ENCODE results near the gene CCDC71. TPM values are rescaled to one million over a fixed set of nuclear protein-coding genes. Genes with fewer than 3 reads are reported as not detected.

Gene CCDC71
- total RNA-seq, 4 donors from 2014 or later, result 29.0 to 48.2 (median 35.3) TPM

- DNase-seq (ENCODE audit: low spot score in 2 of 2), result no peak
- Histone ChIP-seq H3K4me1 (no peaks in the 10 kb centered on the region), H3K27me3 (no peaks in the 10 kb centered on the region), H3K4me3 (no peak overlapping the region), H3K36me3 (no peaks in the 10 kb centered on the region), H3K27ac (no peak overlapping the region), H3K9me3 (no peaks in the 10 kb centered on the region)
- TF ChIP-seq POLR2A (IDR thresholded peaks at IDR 0.05) (no peak), EP300 (IDR thresholded peaks at IDR 0.05) (no peak), POLR2AphosphoS5 (IDR thresholded peaks at IDR 0.05) (no peak)
- TF ChIP-seq, protein P1, sequence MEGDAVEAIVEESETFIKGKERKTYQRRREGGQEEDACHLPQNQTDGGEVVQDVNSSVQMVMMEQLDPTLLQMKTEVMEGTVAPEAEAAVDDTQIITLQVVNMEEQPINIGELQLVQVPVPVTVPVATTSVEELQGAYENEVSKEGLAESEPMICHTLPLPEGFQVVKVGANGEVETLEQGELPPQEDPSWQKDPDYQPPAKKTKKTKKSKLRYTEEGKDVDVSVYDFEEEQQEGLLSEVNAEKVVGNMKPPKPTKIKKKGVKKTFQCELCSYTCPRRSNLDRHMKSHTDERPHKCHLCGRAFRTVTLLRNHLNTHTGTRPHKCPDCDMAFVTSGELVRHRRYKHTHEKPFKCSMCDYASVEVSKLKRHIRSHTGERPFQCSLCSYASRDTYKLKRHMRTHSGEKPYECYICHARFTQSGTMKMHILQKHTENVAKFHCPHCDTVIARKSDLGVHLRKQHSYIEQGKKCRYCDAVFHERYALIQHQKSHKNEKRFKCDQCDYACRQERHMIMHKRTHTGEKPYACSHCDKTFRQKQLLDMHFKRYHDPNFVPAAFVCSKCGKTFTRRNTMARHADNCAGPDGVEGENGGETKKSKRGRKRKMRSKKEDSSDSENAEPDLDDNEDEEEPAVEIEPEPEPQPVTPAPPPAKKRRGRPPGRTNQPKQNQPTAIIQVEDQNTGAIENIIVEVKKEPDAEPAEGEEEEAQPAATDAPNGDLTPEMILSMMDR (IDR thresholded peaks at IDR 0.05), result no peak
- WGBS, result 73% methylated on average over 5 of the region's 5 CpGs
Measured at GRCh38 chr3:49148159-49148558, 18.0 kb downstream of the CCDC71 start.

GRCh38 chr3:49140080-49140479, 26.1 kb downstream of the CCDC71 start:
- Histone ChIP-seq H3K4me3 (no peak overlapping the region), H3K9me3 (no peaks in the 10 kb centered on the region), H3K36me3 (no peaks in the 10 kb centered on the region), H3K4me1 (no peaks in the 10 kb centered on the region), H3K27ac (no peak overlapping the region), H3K27me3 (no peaks in the 10 kb centered on the region)
- 78% methylated on average over 3 of the region's 3 CpGs for WGBS
- TF ChIP-seq POLR2A (IDR thresholded peaks at IDR 0.05) (no peak), POLR2AphosphoS5 (IDR thresholded peaks at IDR 0.05) (no peak), EP300 (IDR thresholded peaks at IDR 0.05) (no peak)
- TF ChIP-seq, protein P1 (IDR thresholded peaks at IDR 0.05), result no peak
- no peak for DNase-seq (ENCODE audit: low spot score in 2 of 2)

- Histone ChIP-seq H3K27ac (no peak overlapping the region), H3K9me3 (no peaks in the 10 kb centered on the region), H3K27me3 (no peaks in the 10 kb centered on the region), H3K4me1 (peaks cover 39% of the 10 kb centered on the region), H3K36me3 (no peaks in the 10 kb centered on the region), H3K4me3 (no peak overlapping the region)
- WGBS, result 78% methylated on average over 3 of the region's 4 CpGs
- DNase-seq (ENCODE audit: low spot score in 2 of 2), result no peak
- TF ChIP-seq POLR2A (IDR thresholded peaks at IDR 0.05), result no peak
- TF ChIP-seq, protein P1 (IDR thresholded peaks at IDR 0.05), result no peak
- TF ChIP-seq EP300 (IDR thresholded peaks at IDR 0.05), result no peak
- no peak for TF ChIP-seq POLR2AphosphoS5 (IDR thresholded peaks at IDR 0.05)
Measured at GRCh38 chr3:49135499-49135898, 30.6 kb downstream of the CCDC71 start.

DNA sequence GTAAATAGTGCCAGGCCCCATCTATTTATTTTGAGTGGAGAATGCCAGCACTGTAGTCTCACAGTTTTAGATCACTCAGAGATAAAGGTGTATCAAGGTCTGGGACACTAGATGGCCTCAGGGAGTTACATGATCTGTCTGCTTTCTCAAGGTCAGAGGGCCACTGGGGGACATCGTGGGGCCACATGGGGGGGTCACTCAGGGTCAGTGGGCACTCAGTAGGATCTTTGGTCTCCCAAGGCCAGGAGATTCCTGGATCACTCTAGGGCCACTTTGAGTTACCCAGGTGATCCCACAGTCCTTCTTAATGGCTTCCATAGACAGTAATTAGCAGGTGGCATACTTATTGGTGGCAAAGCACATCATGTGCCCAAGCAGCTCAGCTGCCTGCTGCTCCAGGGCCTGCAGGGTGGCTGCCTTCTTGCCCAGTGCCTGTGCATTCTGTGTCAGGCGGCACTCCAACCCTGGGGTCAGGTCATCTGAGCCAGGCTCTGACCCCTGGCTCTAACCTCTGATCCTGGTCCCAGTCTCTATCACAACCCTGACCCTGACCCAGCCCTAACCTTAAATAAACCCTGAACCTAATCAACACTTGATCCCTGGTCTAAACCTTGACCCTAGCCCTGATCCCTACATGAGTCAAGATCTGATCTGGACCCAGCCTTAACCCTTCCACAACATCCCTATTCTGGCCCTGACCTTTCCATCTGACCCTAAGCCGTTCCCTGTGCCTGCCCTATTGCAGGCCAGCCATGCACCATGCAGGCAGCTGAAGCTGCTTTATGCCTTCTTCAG, 31.5 kb downstream of the CCDC71 start:
- DNase-seq (ENCODE audit: low spot score in 2 of 2), result no peak
- TF ChIP-seq POLR2AphosphoS5 (IDR thresholded peaks at IDR 0.05), result no peak
- TF ChIP-seq EP300 (IDR thresholded peaks at IDR 0.05), result no peak
- no peak for TF ChIP-seq POLR2A (IDR thresholded peaks at IDR 0.05)
- TF ChIP-seq, protein P1 (IDR thresholded peaks at IDR 0.05), result no peak
- Histone ChIP-seq H3K9me3 (no peaks in the 10 kb centered on the region), H3K27me3 (no peaks in the 10 kb centered on the region), H3K4me1 (peaks cover 44% of the 10 kb centered on the region), H3K4me3 (no peak overlapping the region), H3K36me3 (no peaks in the 10 kb centered on the region), H3K27ac (no peak overlapping the region)
- WGBS, result 67% methylated on average over 3 of the region's 3 CpGs

GRCh38 chr3:49133226-49133951, 32.7 kb downstream of the CCDC71 start:
- Histone ChIP-seq H3K4me3 (peak overlapping the region; percentile 73), H3K9me3 (no peaks in the 10 kb centered on the region), H3K27ac (peak overlapping the region; percentile 87), H3K36me3 (peaks cover 10% of the 10 kb centered on the region), H3K4me1 (peaks cover 44% of the 10 kb centered on the region), H3K27me3 (no peaks in the 10 kb centered on the region)
- TF ChIP-seq POLR2AphosphoS5 (IDR thresholded peaks at IDR 0.05), result peak in 1 of 3 donors; percentile 16
- TF ChIP-seq, protein P1 (IDR thresholded peaks at IDR 0.05), result no peak
- 7% methylated on average over 24 of the region's 30 CpGs for WGBS
- DNase-seq (ENCODE audit: low spot score in 2 of 2), result peak; percentile 91 to 96
